OCI-M1 (cell line): Measurements from ENCODE around the gene DPM2.

Experiments
- DNase-seq: peaks from one replicate; lab custom pipeline; 2025; lab: John Stamatoyannopoulos, UW

DPM2 gene

GRCh38 chr9:127898433-127899127 is 39.1 kb downstream of the DPM2 start:
- peak; percentile 25 for DNase-seq

GRCh38 chr9:127897193-127897692 is 40.4 kb downstream of the DPM2 start:
- peak; percentile 79 for DNase-seq

- DNase-seq, result no peak
These were observed 41.1 kb downstream of the DPM2 start for GRCh38 chr9:127896395-127897192.

- no peak for DNase-seq
These were observed 41.8 kb downstream of the DPM2 start for GRCh38 chr9:127895811-127896210.

GRCh38 chr9:127893392-127893791 is 44.3 kb downstream of the DPM2 start:
- no peak for DNase-seq

- DNase-seq, result no peak
These were observed 44.8 kb downstream of the DPM2 start for GRCh38 chr9:127892831-127893230.

GRCh38 chr9:127890053-127890452 is 47.6 kb downstream of the DPM2 start:
- no peak for DNase-seq

- peak; percentile 41 for DNase-seq
These were observed 49.9 kb downstream of the DPM2 start for GRCh38 chr9:127887792-127888191.

GRCh38 chr9:127886401-127886972 is 51.2 kb downstream of the DPM2 start:
- no peak for DNase-seq

GRCh38 chr9:127885508-127886281 is 52.0 kb downstream of the DPM2 start:
- DNase-seq, result no peak
